ENCODE data around the gene C11orf16. TPM values are rescaled to one million over a fixed set of nuclear protein-coding genes. Genes with fewer than 3 reads are reported as not detected.

Gene C11orf16
- total and polyA plus RNA-seq, 9 of the 15 experiments (the other 6 are each of a cell fraction or from before 2014, with no cell fraction given), result not detected

- TF ChIP-seq ZNF583 (CRISPR knock-in tag; IDR thresholded peaks at IDR 0.05), result no peak
- TF ChIP-seq ZNF766 (CRISPR knock-in tag; conservative IDR thresholded peaks at IDR 0.05), result no peak
- TF ChIP-seq ADNP (tag; IDR thresholded peaks at IDR 0.05), result no peak
- no peak for TF ChIP-seq POLR3G (IDR thresholded peaks at IDR 0.05; ENCODE audit: extremely low read depth, insufficient read length, insufficient replicate concordance)
- TF ChIP-seq ZNF592 (IDR thresholded peaks at IDR 0.05), result no peak
Observed at GRCh38 chr11:8933931-8934330, 1.2 kb upstream of the C11orf16 start (continued).

- WGBS (ENCODE audit: insufficient coverage, low coverage, missing lambda C conversion rate), result 49% methylated on average over 9 of the region's 12 CpGs
- Histone ChIP-seq H4K20me1 (replicated peaks; ENCODE audit: control insufficient read depth, insufficient read depth, low read length) (no peaks in the 10 kb centered on the region), H3K9me1 (ENCODE audit: control insufficient read depth, insufficient read depth, low read length) (peaks cover 2% of the 10 kb centered on the region), H3K79me2 (ENCODE audit: control insufficient read depth, insufficient read depth, low read length) (no peaks in the 10 kb centered on the region), H3K9ac (ENCODE audit: insufficient read depth in 1 of 2, low read depth in 2 of 2, low read length in 2 of 2) (no peak overlapping the region), H3K27ac (ENCODE audit: extremely low read depth, low read depth, low read length) (no peak overlapping the region), H3K4me3 (no peak overlapping the region), H2AFZ (ENCODE audit: low read depth, low read length) (no peak overlapping the region), H3K36me3 (ENCODE audit: control insufficient read depth, insufficient read depth, low read length) (no peaks in the 10 kb centered on the region), H3K27me3 (ENCODE audit: control insufficient read depth in 2 of 2, insufficient read depth in 2 of 2, low read length in 2 of 2) (no peaks in the 10 kb centered on the region; a peak in 1 of 5 replicates), H3K9me3 (replicated peaks; ENCODE audit: control insufficient read depth, insufficient read depth, low read depth, low read length) (no peaks in the 10 kb centered on the region), H3K4me1 (replicated peaks in 1 of 2; ENCODE audit: control insufficient read depth in 2 of 2, insufficient read depth in 2 of 2, low read length in 2 of 2) (peaks cover 6 to 10% of the 10 kb centered on the region in 2 experiments; a peak in 4 of 5 replicates), H3K4me2 (ENCODE audit: insufficient read depth, low read length) (no peak overlapping the region)
- ATAC-seq (no peak), DNase-seq (ENCODE audit: extremely low read depth in 1 of 4, low spot score in 3 of 4) (no peak), FAIRE-seq (no peak)
- in situ Hi-C loops (cut with MboI), result no loop called here
- intact Hi-C loops (cut with micrococcal nuclease), result no loop called here
- CTCF ChIA-PET (ENCODE audit: low intra/inter-chr PET ratio), result no interaction called here
- POLR2A ChIA-PET, result interaction anchor here (0.6 to 1.8 kb wide), 3 partner anchors 11 to 601 kb away, joined by 3 to 4 read pairs (median 3); no protein-coding TSS in a partner anchor
- TF ChIP-seq COPS2 (conservative IDR thresholded peaks at IDR 0.05), result no peak
- TF ChIP-seq MECOM (CRISPR knock-in tag; IDR thresholded peaks at IDR 0.05), result no peak
- no TSS peak for BruUV-seq (replicated peaks)
Observed at GRCh38 chr11:8930456-8931175, 2.1 kb downstream of the C11orf16 start.

Measured in K562 (cell line).